Fibroblast of the aortic adventitia (primary cell): Measurements from ENCODE around the gene GPR78. TPM values are rescaled to one million over a fixed set of nuclear protein-coding genes. Genes with fewer than 3 reads are reported as not detected.
"Not testable (repeated sequence)": the region's sequence is repeated elsewhere in the genome, so short reads cannot be mapped to it uniquely, and the experiment has no call there.

Experiments
- DNase-seq: peaks from one replicate; pipeline ENCODE4 v3.0.0-alpha.2; 2010; ENCODE audit warnings: low read depth
- H3K4me3 ChIP-seq: 2 replicates; pipeline ENCODE4 v1.5.1; 2011; ENCODE audit warnings: low read depth, mild to moderate bottlenecking, control low read depth, low read length, moderate library complexity
- CTCF ChIP-seq: IDR thresholded peaks from 2 replicates; pipeline ENCODE4 v1.5.1; 2011; ENCODE audit warnings: mild to moderate bottlenecking, low read length, control low read depth, inconsistent platforms; ENCODE audit not compliant: insufficient read depth
- total RNA-seq: library from RNA; depleted of rRNA; stranded (reverse); fragments of >200 nt; gene quantifications from 2 replicates; pipeline ENCODE4 v1.2.3, GENCODE V29; 2012; ENCODE audit warnings: low replicate concordance

The GPR78 gene
- total RNA-seq, 1 donor, result 0.36 TPM

DNA sequence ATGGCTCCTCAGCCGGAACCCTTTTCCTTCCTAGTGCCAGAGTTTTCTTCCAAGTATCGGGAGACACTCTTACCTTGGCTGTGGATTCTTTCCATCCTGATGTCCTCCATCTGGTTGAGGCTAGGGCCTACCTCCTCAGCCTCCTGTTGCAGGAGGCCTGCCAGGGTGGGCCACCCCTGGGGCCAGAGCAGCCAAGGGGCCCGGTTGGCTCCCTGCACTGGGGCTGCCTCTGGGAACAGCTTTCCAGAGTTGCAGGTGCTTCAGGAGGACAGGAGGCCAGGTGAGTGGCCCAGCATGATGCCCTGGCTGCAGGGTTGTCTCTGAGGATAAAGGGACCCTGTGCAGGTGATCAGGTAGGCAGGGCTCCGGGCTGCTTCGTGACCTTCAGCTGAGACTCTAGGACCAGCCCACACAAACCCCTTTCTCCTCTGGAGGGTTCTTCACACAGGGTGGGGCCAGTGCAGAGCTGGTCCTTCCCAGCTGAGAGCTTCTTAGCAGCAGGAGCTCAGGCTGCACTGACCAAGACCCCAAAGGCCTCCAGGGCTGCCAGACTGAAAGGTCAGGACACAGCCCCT is 5.3 kb upstream of the GPR78 start:
- DNase-seq, result no peak

DNA sequence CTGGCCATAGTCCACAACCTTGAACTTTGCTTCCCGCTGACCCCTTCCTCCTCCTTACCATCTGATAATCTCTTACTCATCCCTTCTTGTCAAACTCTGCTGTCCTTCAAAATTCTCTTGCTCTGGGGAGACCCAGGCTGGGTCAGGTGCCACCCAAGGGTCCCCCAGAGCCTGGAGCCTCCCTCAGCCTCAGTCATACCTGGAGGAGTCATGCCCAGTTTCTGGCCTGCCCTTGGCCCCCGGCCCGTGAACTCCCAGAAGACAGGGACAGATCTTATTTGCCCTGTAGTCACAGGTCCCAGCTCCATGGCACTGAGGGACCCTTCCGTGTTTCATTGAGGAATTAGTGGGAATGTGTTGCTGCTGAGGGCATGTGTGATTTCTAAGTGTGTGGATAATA is 4.7 kb upstream of the GPR78 start:
- no peak for TF ChIP-seq CTCF
- DNase-seq, result no peak
- H3K4me3 ChIP-seq, result no peak overlapping the region

More for the DNA sequence above, 5.3 kb upstream of the GPR78 start:
- H3K4me3 ChIP-seq, result no peak overlapping the region
- TF ChIP-seq CTCF, result no peak

DNA sequence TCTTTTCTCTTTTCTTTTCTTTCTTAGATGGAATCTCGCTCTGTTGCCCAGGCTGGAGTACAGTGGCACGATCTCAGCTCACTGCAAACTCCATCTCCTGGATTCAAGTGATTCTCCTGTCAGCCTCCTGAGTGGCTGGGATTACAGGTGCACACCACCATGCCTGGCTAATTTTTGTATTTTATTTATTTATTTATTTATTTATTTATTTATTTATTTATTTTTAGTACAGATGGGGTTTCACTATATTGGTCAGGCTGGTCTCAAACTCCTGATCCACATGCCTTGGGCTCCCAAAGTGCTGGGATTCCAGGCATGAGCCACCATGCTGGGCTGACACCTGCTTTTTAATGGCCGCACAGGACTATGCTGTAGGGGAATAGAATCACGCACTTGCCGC is 3.6 kb upstream of the GPR78 start:
- not testable (repeated sequence) for H3K4me3 ChIP-seq

GRCh38 chr4:8577046-8577445 is 3.1 kb upstream of the GPR78 start:
- no peak for DNase-seq
- no peak for TF ChIP-seq CTCF
- H3K4me3 ChIP-seq, result no peak overlapping the region

More for the DNA sequence above, 3.6 kb upstream of the GPR78 start:
- not testable (repeated sequence) for DNase-seq

DNA sequence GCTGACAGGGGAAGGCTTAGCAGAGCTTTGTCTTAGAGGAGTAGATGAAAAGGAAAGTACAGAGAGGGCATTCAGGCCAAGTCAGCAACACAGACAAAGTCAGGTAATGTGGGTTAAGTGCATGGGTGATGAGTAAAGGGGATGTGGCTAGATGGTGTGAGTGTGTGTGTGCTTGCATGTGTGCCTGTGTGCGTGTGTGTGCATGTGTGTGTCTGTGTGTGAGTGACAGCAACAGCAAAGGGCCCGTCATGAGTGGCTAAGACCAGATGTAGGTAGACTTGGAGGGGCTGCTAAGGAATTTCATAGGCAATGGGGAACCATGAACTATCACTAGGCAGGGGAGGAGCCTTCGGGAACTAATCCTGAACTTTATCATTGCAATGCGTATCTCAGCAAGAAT is 2.2 kb upstream of the GPR78 start:
- DNase-seq, result no peak
- H3K4me3 ChIP-seq, result no peak overlapping the region
- no peak for TF ChIP-seq CTCF

GRCh38 chr4:8578717-8579116 is 1.5 kb upstream of the GPR78 start:
- H3K4me3 ChIP-seq, result no peak overlapping the region
- TF ChIP-seq CTCF, result no peak
- DNase-seq, result no peak

GRCh38 chr4:8579526-8580320 is 469 bp upstream of the GPR78 start:
- H3K4me3 ChIP-seq, result no peak overlapping the region
- no peak for TF ChIP-seq CTCF
- no peak for DNase-seq
